GM15510 (cell line): ENCODE data around the gene OTUB2.

ENCODE experiments used
- POLR2A ChIP-seq: IDR thresholded peaks from 3 replicates; pipeline ENCODE4 v1.6.1; 2011; ENCODE audit warnings: borderline replicate concordance; ENCODE audit not compliant: insufficient read length; ENCODE audit errors: extremely low read depth

OTUB2 gene

DNA sequence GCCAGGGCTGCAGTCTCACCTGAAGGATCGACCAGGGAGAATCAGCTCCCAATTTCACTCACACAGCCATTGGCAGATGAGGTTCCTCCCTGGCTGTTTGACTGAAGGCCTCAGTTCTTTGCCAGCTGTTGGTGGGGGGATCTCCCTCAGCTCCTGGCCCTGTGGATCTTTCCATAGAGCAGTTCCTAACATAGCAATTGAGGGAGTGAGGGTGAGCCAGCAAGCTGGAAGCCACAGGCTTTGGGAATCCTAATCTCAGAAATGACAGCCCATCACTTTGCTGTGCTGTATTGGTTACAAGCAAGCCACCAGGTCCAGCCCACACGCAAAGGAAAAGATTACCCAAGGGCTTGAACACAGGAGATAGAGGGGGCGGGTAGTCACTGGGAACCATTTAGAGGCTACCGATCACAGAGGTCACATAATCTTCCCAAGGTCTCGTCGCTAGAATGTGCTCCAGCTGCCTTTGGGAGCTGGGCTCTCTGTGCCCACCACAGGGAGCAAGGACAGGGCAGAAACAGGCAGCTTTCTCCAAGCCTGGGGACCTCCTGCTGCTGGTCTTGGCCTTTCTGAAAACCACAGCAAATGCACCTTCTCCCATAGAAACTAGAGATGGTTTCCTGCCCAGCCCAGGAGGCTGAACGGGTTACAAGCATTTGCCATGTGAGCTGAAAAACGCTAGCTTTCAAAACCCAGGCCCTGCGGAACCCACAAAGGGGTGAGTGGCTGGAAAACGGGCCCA is 4.6 kb upstream of the OTUB2 start:
- TF ChIP-seq POLR2A, result no peak

DNA sequence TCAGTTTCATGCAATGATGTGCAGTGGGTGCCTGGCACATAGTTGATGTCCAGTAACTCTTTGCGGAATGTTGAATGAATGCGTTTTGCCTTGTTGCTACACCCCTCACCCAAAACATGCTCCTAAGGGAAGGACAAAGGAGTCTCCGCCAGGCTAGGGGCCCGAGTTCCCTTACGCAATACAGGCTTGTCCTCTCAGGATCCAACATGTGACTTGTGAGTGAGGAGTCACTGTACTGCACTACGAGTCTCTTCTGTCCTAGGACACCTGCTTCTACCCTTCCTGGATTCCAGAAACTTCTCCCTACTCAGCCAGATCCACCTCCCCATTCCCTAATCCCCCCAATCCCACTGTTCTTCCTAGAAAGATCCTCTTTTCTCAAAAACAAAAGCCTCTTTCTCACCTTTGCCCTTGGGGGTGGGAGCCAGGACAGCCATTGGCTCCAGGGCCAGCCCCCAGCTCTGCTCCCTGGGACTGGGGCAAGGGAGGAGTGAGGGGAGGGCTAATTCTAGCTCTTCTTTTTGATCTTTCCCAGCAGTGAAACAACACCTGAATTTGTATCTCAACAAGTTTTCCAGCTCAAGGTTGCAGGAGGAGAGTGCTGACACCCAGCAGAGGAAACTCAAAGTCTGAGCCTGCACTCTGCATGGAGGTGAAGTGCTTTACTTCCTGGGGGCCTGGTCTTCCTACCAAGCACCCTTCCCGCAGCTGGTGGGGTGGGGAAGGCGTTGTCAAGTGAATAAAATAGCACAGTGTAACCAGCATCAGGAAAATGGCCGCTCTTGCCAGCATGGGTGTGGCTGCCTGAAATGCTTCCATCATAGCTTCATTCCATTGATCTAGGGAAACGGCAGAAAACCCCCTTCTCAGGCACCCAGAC is 3.4 kb upstream of the OTUB2 start:
- no peak for TF ChIP-seq POLR2A

DNA sequence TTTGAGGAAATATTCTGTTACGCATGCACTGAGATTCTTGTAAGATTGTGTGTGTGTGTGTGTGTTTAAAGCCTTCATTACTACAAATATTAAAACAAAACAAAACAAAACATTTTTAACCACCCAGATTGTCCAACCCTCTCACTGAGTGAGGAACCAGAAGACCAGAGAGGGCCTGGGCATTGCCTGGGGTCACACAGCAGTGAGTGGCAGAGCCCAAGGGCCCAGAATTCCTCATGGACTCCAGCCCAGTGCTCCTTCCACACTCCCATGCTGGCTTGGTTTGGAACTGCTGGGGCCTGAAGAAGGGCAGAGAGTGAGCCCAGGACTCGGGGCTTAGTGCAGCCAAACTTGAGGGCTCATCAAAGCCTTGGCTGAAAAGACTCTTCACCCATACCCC is 1.6 kb upstream of the OTUB2 start:
- TF ChIP-seq POLR2A, result no peak

DNA sequence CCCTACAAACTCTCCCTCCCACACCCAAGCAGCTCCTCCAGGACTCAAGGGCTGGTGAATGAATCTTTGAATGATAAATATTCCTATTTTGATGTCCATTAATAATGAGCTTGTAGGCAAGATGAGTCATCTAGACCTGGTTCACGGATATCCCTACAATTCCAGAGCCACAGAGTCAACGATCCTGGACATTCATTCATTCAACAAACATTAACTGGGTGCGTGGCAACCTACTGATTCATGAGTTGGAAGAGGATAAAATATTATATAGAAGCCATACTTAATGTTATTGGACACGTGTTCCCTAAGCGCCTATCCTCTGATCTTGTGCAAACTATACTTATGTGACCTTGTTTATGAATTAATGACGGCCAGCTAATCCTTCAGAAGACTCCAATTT is 420 bp upstream of the OTUB2 start:
- no peak for TF ChIP-seq POLR2A

DNA sequence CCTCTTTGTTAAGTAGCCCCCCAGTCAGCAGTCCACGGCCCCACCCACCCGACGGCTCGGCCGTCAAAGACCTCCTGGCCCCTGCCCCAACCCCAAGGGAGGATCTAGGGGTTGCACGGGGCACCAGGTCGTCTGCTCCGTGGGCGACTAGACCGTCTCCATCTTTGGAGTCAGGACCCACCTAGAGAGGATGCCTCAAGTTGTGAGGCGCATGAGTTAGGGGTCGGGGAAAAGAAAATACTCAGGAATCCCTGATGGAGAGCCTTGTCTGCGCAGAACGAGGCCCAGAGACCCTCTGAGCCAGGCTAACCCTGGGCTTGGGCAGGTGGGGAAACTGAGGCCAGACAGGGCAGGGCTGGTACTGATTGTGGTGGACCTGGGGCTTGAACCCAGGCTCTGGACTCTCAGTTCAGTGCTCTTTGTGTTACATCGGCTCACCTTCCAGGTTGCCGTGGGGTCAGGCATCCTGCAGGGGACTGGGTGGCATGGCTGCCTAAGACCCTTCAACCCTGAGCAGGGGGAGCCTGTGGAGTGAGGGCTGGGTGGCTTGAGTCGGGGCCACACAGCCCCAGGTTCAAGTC is 839 bp downstream of the OTUB2 start:
- TF ChIP-seq POLR2A, result no peak

DNA sequence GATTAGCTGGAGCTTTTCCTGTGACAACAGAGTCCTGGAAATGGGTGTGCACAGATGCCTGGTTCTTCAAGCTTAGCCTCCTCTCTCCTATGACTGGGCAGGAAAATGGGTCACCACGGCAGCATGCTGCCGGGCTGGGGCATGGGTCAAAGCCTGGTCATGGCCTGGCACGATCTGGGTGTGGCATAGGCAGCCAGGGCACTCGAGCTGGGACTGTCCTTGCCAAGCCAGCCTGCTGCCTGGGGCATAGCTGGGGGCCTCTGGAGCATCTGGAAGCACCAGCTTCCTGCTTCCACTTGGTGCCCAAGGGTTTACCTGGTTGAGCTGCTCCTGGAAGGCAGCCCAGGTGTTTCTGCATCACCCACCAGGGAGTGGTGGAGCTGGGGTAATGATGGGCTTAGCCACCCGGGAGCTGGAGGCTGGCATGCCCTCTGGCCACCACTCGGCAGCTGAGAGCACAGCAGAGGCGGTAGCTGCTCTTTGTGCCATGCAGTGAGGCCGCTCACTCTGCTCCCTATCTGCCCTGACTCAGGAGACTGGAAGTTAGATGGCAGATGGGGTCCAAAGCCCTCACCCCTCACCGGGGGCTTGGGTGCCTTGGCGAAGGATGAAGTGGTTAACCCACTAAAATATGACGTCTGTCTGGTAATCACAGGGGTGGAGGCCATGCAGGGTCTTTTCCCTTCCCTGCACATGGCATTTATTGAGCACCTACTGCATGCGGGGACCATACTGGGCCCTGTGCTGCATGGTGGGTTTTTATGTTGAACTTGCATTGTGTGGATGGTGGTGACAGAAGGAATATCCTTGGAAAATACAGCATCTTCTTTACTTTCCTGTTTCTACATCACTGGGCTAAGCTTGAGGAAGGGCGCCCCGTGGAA is 1.7 kb downstream of the OTUB2 start:
- no peak for TF ChIP-seq POLR2A

DNA sequence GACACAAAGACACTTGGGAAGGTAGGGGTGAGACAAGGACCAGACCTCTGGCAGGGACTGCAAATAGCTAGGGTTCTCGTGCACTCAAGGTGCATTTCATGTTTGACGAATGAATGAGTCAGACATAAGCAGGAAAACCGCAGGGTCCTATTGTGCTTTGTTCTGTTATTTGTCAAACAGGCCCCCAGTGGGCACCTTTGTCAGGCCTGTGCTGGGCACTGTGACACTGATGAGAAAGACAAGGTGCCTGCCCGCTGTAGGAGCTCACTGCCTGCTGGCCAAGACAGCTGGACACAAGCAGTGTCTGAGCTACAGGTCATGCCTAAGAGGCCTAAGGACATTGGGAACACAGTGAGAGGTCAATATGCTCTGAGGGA is 2.3 kb downstream of the OTUB2 start:
- no peak for TF ChIP-seq POLR2A

DNA sequence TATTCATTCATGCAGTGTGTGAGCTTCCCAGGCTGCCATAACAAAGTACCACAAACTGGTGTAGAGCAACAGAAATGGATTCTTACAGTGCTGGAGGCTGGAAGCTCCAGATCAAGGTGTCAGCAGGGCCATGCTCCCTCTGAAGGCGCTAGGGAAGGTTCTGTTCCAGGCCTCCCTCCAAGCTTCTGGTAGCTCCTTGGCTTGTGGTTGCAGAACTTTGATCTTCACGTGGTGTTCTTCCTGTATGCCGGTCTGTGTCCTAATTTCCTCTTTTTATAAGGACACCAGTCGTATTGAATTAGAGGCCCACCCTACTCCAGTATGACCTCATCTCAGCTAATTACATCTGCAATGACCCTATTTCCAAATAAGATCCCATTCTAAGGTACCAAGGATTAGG is 3.1 kb downstream of the OTUB2 start:
- no peak for TF ChIP-seq POLR2A

DNA sequence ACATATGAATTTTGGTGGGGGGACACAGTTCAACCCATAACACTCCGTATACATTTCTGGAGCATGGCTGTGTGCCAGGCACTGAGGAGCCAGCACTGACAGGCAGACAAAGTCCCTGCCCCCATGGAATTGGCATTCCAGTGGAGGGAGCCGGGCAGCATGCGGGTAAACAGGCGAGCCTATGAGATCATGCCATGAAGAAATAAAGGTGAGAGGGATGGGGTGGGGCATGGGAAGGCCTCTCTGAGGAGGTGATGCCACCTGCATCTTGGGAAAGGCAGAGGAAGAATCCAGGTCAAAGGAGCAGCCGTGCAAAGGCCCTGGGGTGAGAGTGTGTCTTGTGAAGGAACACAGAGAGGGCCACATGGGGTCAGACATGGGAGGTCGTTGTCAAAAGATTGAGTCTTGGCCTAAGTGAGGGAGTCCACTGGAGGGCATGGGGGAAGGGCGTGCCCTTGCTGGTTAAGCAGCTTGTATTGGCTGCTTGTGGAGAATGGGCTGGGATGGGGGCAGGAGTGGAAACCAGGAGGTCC is 3.6 kb downstream of the OTUB2 start:
- no peak for TF ChIP-seq POLR2A

DNA sequence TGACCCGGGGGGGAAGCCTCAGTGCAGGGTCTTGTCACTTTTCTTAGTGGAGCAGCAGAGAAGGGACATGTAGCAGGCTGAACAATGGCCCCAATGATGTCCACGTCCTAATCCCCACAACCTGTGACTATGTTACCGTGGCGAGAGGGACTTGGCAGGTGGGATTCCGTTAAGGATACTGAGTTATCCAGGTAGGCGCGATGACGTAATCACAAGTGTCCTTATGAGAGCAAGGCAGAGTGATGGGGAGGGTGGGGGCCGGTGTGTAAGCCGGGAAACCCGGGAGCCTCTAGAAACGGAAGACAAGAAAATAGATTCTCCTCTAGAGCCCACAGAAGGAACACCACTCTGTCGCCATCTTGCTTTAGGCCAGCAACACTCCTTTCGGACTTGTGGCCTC is 4.4 kb downstream of the OTUB2 start:
- no peak for TF ChIP-seq POLR2A

DNA sequence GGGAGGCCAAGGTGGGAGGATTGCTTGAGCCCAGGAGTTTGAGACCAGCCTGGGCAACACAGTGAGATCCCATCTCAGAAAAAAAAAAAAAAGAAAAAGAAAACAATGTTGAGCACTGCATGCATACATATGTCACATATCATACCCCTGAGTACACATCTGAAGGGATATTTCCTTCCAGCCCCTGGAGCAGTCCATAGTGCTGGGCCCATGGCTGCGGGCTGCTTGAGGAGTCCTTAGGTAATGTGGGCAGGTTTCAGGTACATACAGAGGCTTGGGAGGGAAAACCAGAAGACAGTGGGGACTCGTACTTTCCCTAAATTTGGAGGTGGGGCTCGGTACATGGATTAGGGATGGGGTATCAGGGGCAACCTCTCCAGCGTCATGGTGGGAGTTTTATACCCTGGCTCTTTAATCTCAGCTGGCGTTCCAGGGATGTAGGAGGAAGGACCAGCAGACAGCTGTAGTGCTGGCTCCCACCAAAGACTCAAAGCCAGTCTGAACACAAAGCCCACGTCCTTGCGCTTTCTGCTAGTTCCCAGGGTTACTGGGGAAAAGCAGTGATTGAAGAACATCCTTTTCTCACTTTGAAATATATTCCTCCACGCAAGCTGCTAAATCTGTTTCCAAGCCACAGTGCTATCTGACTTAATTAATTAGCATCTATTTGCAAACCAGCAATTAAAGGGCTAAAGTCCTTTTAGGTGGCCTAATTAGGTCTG is 5.2 kb downstream of the OTUB2 start:
- no peak for TF ChIP-seq POLR2A

DNA sequence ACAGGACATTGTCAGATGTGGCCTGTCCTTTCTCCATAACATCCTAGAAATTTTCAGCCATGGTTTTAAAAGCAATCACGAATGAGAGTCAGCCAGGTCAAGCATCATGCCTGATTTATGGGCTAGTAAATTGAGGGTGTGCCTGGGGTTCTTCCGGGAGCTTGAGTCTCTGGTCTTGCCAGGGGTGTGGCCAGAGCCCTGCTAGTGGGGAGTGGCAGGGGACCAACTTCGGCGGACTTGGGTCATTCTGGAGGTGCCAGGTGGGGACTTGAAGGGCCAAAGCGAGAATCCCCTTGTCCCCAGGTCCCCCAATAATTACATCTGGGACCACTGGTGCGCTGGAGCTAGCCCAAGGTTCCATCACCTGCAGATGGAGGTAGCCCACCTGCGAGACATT is 5.7 kb downstream of the OTUB2 start:
- no peak for TF ChIP-seq POLR2A

DNA sequence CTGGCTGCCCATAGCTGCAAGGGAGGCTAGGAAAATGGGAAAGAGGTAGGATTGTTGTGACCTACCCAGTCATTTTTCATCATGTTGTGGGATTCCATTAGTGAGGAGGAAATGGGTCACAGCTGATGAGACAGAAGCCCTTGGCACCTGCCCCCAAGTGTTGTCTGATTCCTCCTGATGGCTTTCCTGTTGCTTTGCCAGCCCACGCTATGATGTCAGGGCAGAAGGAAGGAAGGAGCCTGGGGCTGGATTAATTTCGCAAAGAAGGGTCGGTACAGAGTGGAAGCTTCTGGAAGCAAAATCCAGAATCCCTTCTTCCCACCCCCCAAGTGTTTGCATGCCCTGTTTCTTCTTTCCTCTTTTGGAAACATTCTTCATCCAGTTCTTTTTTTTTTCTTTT is 8.7 kb downstream of the OTUB2 start:
- no peak for TF ChIP-seq POLR2A
